ENCODE data around the gene GFM1.

- TF ChIP-seq CTCF (IDR thresholded peaks at IDR 0.05; ENCODE audit: extremely low read depth in 1 of 2, insufficient read depth in 1 of 2, low read depth in 1 of 2, low read length in 2 of 2) = no peak
- no peak for TF ChIP-seq JUN (IDR thresholded peaks at IDR 0.05; ENCODE audit: borderline replicate concordance, insufficient read depth, insufficient read length, low read depth)
Measured at GRCh38 chr3:158722108-158722507, 77.8 kb downstream of the GFM1 start.

All from endothelial cell of umbilical vein (primary cell).